Activated CD8-positive, alpha-beta T cell treated with anti-CD3 and anti-CD28 coated beads, Interleukin-2, amount 10 ng/mL, durations not matched to agents 7 days and 5 days (primary cell): ENCODE measurements around the gene TFE3. TPM values are rescaled to one million over a fixed set of nuclear protein-coding genes. Genes with fewer than 3 reads are reported as not detected.

ENCODE experiments used
- ATAC-seq: fragments of 150-1000 bp; cut with Tn5 transposase; one replicate; pipeline ENCODE4 v1.10.0; 2021; ENCODE audit warnings: moderate library complexity
- CTCF ChIA-PET: fragments of 350-600 bp; sonication (Branson Sonifier 250); formaldehyde crosslinking; loops from one replicate; lab custom pipeline; 2021; ENCODE audit warnings: antibody characterized with exemption; lab: Charles Lee
- POLR2A ChIA-PET: fragments of 350-600 bp; sonication (Branson Sonifier 250); formaldehyde crosslinking; loops from one replicate; lab custom pipeline; 2021; ENCODE audit warnings: antibody characterized with exemption; lab: Charles Lee
- DNase-seq: peaks from one replicate; pipeline ENCODE4 v3.0.0-alpha.2; 2020
- H3K27ac Mint-ChIP-seq: one replicate; pipeline ENCODE4 v1.8.0; 2021; ENCODE audit warnings: mild to moderate bottlenecking, mixed read lengths
- H3K27me3 Mint-ChIP-seq: one replicate; pipeline ENCODE4 v1.8.0; 2021; ENCODE audit warnings: low read depth, mixed read lengths
- H3K36me3 Mint-ChIP-seq: one replicate; pipeline ENCODE4 v1.8.0; 2021; ENCODE audit warnings: low read depth, mixed read lengths
- H3K4me1 Mint-ChIP-seq: one replicate; pipeline ENCODE4 v1.8.0; 2021; ENCODE audit warnings: low read depth, mixed read lengths
- H3K4me3 Mint-ChIP-seq: one replicate; pipeline ENCODE4 v1.8.0; 2021; ENCODE audit warnings: mild to moderate bottlenecking, mixed read lengths
- H3K9me3 Mint-ChIP-seq: one replicate; pipeline ENCODE4 v1.8.0; 2022; ENCODE audit warnings: mixed read lengths; ENCODE audit not compliant: insufficient read depth
- total RNA-seq, 2 experiments: library from RNA; stranded (reverse); gene quantifications; one replicate each; pipeline ENCODE4 v1.2.3, GENCODE V29; 2021

Gene TFE3
- total RNA-seq, 2 experiments from 2014 or later = 17.6 to 18.2 TPM

- POLR2A ChIA-PET = no interaction called here
- no peak overlapping the region for H3K27ac Mint-ChIP-seq
- CTCF ChIA-PET = no interaction called here
- H3K4me1 Mint-ChIP-seq = peaks cover 26% of the 10 kb centered on the region
- peaks cover 16% of the 10 kb centered on the region for H3K36me3 Mint-ChIP-seq
- H3K4me3 Mint-ChIP-seq = peak overlapping the region; percentile 15
- no peak for DNase-seq
- H3K27me3 Mint-ChIP-seq = no peaks in the 10 kb centered on the region
- ATAC-seq = no peak
- no peaks in the 10 kb centered on the region for H3K9me3 Mint-ChIP-seq
Measured at GRCh38 chrX:49070988-49071387, 27.8 kb upstream of the TFE3 start.

GRCh38 chrX:49069038-49069437 is 25.9 kb upstream of the TFE3 start:
- Mint-ChIP-seq H3K27ac (no peak overlapping the region), H3K4me3 (no peak overlapping the region), H3K36me3 (peaks cover 6% of the 10 kb centered on the region), H3K9me3 (no peaks in the 10 kb centered on the region), H3K4me1 (peaks cover 20% of the 10 kb centered on the region), H3K27me3 (no peaks in the 10 kb centered on the region)
- ATAC-seq = no peak
- CTCF ChIA-PET = no interaction called here
- POLR2A ChIA-PET = no interaction called here
- DNase-seq = no peak

- DNase-seq = no peak
- peaks cover 6% of the 10 kb centered on the region for H3K36me3 Mint-ChIP-seq
- H3K27me3 Mint-ChIP-seq = no peaks in the 10 kb centered on the region
- no peak for ATAC-seq
- no peaks in the 10 kb centered on the region for H3K9me3 Mint-ChIP-seq
- ChIA-PET CTCF (no interaction called here), POLR2A (no interaction called here)
- H3K4me1 Mint-ChIP-seq = peaks cover 7% of the 10 kb centered on the region
- no peak overlapping the region for H3K27ac Mint-ChIP-seq
- H3K4me3 Mint-ChIP-seq = no peak overlapping the region
Measured at GRCh38 chrX:49067285-49068120, 24.3 kb upstream of the TFE3 start.

GRCh38 chrX:49066690-49067089 is 23.5 kb upstream of the TFE3 start:
- ChIA-PET CTCF (no interaction called here), POLR2A (no interaction called here)
- DNase-seq = no peak
- Mint-ChIP-seq H3K27me3 (no peaks in the 10 kb centered on the region), H3K4me3 (no peak overlapping the region), H3K36me3 (peaks cover 8% of the 10 kb centered on the region), H3K4me1 (peaks cover 4% of the 10 kb centered on the region), H3K9me3 (no peaks in the 10 kb centered on the region), H3K27ac (no peak overlapping the region)
- no peak for ATAC-seq

- DNase-seq = no peak
- H3K27ac Mint-ChIP-seq = no peak overlapping the region
- ChIA-PET CTCF (no interaction called here), POLR2A (no interaction called here)
- H3K9me3 Mint-ChIP-seq = no peaks in the 10 kb centered on the region
- peaks cover 2% of the 10 kb centered on the region for H3K4me1 Mint-ChIP-seq
- H3K36me3 Mint-ChIP-seq = peaks cover 7% of the 10 kb centered on the region
- H3K27me3 Mint-ChIP-seq = no peaks in the 10 kb centered on the region
- no peak for ATAC-seq
- no peak overlapping the region for H3K4me3 Mint-ChIP-seq
Measured at GRCh38 chrX:49066278-49066677, 23.1 kb upstream of the TFE3 start.

- DNase-seq (no peak), ATAC-seq (no peak)
- Mint-ChIP-seq H3K9me3 (no peaks in the 10 kb centered on the region), H3K36me3 (peaks cover 3% of the 10 kb centered on the region), H3K4me3 (no peak overlapping the region), H3K27me3 (no peaks in the 10 kb centered on the region), H3K27ac (no peak overlapping the region), H3K4me1 (no peaks in the 10 kb centered on the region)
- ChIA-PET POLR2A (no interaction called here), CTCF (interaction anchor here (0.5 kb wide), 1 partner anchor 228 kb away, joined by 3 read pairs; no protein-coding TSS in a partner anchor)
Measured at GRCh38 chrX:49064735-49065134, 21.6 kb upstream of the TFE3 start.

- H3K9me3 Mint-ChIP-seq = no peaks in the 10 kb centered on the region
- POLR2A ChIA-PET = no interaction called here
- CTCF ChIA-PET = no interaction called here
Measured at GRCh38 chrX:49064303-49064702, 21.1 kb upstream of the TFE3 start.

GRCh38 chrX:49063715-49064114 is 20.6 kb upstream of the TFE3 start:
- H3K4me3 Mint-ChIP-seq = no peak overlapping the region
- no peaks in the 10 kb centered on the region for H3K4me1 Mint-ChIP-seq
- ChIA-PET CTCF (no interaction called here), POLR2A (no interaction called here)
- H3K9me3 Mint-ChIP-seq = no peaks in the 10 kb centered on the region
- no peak for ATAC-seq
- no peak overlapping the region for H3K27ac Mint-ChIP-seq
- no peaks in the 10 kb centered on the region for H3K27me3 Mint-ChIP-seq
- H3K36me3 Mint-ChIP-seq = peaks cover 3% of the 10 kb centered on the region
- no peak for DNase-seq

More at GRCh38 chrX:49064303-49064702, 21.1 kb upstream of the TFE3 start:
- ATAC-seq (no peak), DNase-seq (no peak)
- Mint-ChIP-seq H3K36me3 (peaks cover 3% of the 10 kb centered on the region), H3K27ac (no peak overlapping the region), H3K4me3 (no peak overlapping the region), H3K27me3 (no peaks in the 10 kb centered on the region), H3K4me1 (no peaks in the 10 kb centered on the region)

- Mint-ChIP-seq H3K4me1 (peaks cover 1% of the 10 kb centered on the region), H3K4me3 (no peak overlapping the region), H3K27ac (no peak overlapping the region), H3K36me3 (peaks cover 3% of the 10 kb centered on the region), H3K27me3 (no peaks in the 10 kb centered on the region), H3K9me3 (no peaks in the 10 kb centered on the region)
- ATAC-seq (no peak), DNase-seq (no peak)
- CTCF ChIA-PET = no interaction called here
- POLR2A ChIA-PET = no interaction called here
Measured at GRCh38 chrX:49061916-49062315, 18.8 kb upstream of the TFE3 start.

DNA sequence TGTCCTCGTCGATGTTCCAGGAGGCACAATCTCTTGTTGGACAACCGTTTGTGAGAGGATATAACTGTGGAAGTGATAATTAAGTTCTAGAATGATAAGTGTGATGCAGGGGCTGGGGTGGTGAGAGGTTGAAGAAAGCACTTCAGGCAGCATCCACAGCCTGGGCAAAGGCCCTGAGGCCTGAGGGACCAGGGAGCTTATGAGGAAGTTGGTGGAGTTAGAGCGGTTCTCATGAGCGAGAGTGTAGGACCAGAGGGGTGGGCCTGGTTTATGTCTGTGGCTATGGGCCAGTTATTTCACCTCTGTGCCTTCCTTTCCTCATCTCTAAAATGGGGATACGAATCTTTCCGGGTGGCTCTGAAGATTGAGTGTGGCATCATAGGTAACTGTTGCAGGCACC is 18.3 kb upstream of the TFE3 start:
- H3K4me1 Mint-ChIP-seq = peaks cover 1% of the 10 kb centered on the region
- POLR2A ChIA-PET = no interaction called here
- no peaks in the 10 kb centered on the region for H3K9me3 Mint-ChIP-seq
- ATAC-seq = no peak
- DNase-seq = no peak
- no peak overlapping the region for H3K27ac Mint-ChIP-seq
- no peaks in the 10 kb centered on the region for H3K27me3 Mint-ChIP-seq
- no peak overlapping the region for H3K4me3 Mint-ChIP-seq
- H3K36me3 Mint-ChIP-seq = peaks cover 3% of the 10 kb centered on the region
- CTCF ChIA-PET = no interaction called here

DNA sequence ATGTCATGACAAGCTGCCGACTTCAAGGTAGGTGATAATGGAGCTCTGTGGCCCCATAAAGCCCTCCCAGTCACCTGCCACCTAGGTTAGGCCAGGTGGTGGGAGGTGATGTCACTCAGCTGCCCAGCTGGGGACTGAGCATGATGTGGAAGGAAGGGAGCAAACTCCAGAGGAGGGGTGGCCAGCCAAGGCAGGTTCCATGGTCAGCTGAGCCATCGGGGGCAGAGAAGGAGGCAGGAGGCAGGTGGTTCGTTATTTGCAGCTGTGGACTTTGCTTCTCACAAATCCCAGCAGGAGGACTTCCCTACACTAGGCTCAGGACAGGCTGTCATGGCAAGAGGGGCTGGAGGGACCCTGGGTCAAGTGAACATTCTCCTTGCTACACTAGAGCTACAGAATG is 17.8 kb upstream of the TFE3 start:
- Mint-ChIP-seq H3K4me3 (no peak overlapping the region), H3K27me3 (no peaks in the 10 kb centered on the region), H3K4me1 (peaks cover 3% of the 10 kb centered on the region), H3K36me3 (peaks cover 3% of the 10 kb centered on the region), H3K27ac (no peak overlapping the region), H3K9me3 (no peaks in the 10 kb centered on the region)
- POLR2A ChIA-PET = no interaction called here
- ATAC-seq = no peak
- CTCF ChIA-PET = no interaction called here
- DNase-seq = no peak

DNA sequence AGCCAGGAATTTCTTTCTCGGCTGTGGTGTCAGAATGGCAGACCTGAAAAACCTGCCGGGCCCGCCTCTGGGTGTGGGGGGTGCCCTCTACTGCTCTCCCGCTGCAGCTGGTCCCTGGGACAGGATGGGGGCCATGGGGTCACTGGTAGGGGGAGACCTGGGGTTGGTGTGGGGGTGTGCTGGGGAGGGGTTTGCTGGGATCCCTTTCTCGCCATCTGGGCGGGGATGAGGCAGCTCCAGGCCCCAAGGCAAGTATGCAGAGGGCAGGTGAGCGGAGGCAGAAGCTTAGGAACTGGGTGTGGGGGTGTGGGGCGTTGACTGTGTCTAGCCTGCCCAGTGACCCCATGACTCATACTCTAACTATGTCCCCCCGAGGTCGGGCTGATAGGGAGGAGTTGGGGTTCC is 16.5 kb upstream of the TFE3 start:
- H3K27ac Mint-ChIP-seq = no peak overlapping the region
- peaks cover 3% of the 10 kb centered on the region for H3K36me3 Mint-ChIP-seq
- ChIA-PET POLR2A (no interaction called here), CTCF (no interaction called here)
- ATAC-seq = no peak
- no peaks in the 10 kb centered on the region for H3K9me3 Mint-ChIP-seq
- no peaks in the 10 kb centered on the region for H3K27me3 Mint-ChIP-seq
- no peak for DNase-seq
- H3K4me3 Mint-ChIP-seq = no peak overlapping the region
- peaks cover 12% of the 10 kb centered on the region for H3K4me1 Mint-ChIP-seq
